ENCODE results near the gene QKI. TPM values are rescaled to one million over a fixed set of nuclear protein-coding genes. Genes with fewer than 3 reads are reported as not detected.

The QKI gene
- total RNA-seq, 3 donors from 2014 or later: 58.6 to 65.4 (median 61.2) TPM

- Mint-ChIP-seq H3K9me3 (no peaks in the 10 kb centered on the region), H3K27me3 (ENCODE audit: low read depth) (no peaks in the 10 kb centered on the region), H3K4me3 (no peak overlapping the region), H3K4me1 (ENCODE audit: low read depth) (no peaks in the 10 kb centered on the region), H3K36me3 (ENCODE audit: insufficient read depth) (no peaks in the 10 kb centered on the region)
- ATAC-seq (no peak), DNase-seq (no peak)
Measured at GRCh38 chr6:163599136-163599535, 184.6 kb downstream of the QKI start.

DNA sequence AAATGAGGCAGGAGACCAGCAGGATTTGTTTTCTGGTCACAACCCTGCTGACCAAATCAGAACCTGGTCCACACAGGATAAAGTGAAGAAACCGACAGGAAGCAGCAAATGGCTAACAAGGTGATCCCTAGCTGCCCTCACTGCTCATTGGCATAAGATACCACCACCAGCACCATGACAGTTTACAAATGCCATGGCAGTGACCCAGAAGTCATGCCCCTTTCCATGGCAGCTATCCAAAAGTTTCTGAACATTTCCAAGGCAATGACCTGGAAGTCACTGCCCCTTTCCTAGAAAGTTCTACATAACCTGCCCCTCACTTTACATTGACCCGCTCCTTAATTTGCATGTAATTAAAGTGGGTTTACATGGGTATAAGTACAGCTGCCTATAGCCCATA lies 185.2 kb downstream of the QKI start:
- H3K4me3 Mint-ChIP-seq: no peak overlapping the region
- H3K9me3 Mint-ChIP-seq: no peaks in the 10 kb centered on the region
- no peaks in the 10 kb centered on the region for H3K36me3 Mint-ChIP-seq (ENCODE audit: insufficient read depth)
- H3K27me3 Mint-ChIP-seq (ENCODE audit: low read depth): no peaks in the 10 kb centered on the region
- H3K4me1 Mint-ChIP-seq (ENCODE audit: low read depth): no peaks in the 10 kb centered on the region
- no peak for ATAC-seq
- DNase-seq: no peak

DNA sequence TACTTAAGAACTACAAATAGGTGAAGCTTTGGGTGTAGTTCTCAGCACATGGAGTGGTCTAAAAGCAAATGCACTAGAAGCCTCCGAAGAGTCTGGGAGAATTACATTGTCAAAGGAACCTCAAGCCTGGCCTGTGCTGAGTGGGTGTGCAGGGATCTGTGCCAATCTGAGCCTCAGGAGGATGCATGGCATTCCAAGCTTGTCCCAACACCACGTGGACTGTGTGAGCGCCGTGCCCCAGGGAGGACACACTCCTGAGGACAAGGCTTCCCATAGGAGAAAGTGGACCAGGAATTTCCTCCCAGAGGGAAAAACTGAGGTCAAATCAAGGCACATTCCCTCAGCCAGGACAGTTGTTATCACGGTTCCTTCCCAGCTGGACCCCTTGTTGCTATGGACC lies 185.8 kb downstream of the QKI start:
- no peak overlapping the region for H3K4me3 Mint-ChIP-seq
- no peaks in the 10 kb centered on the region for H3K27me3 Mint-ChIP-seq (ENCODE audit: low read depth)
- DNase-seq (no peak), ATAC-seq (no peak)
- no peaks in the 10 kb centered on the region for H3K36me3 Mint-ChIP-seq (ENCODE audit: insufficient read depth)
- H3K4me1 Mint-ChIP-seq (ENCODE audit: low read depth): no peaks in the 10 kb centered on the region
- H3K9me3 Mint-ChIP-seq: no peaks in the 10 kb centered on the region

GRCh38 chr6:163600781-163601180 lies 186.3 kb downstream of the QKI start:
- H3K9me3 Mint-ChIP-seq: no peaks in the 10 kb centered on the region
- H3K4me1 Mint-ChIP-seq (ENCODE audit: low read depth): no peaks in the 10 kb centered on the region
- ATAC-seq (no peak), DNase-seq (no peak)
- H3K36me3 Mint-ChIP-seq (ENCODE audit: insufficient read depth): no peaks in the 10 kb centered on the region
- H3K4me3 Mint-ChIP-seq: no peak overlapping the region
- H3K27me3 Mint-ChIP-seq (ENCODE audit: low read depth): no peaks in the 10 kb centered on the region

- no peak for ATAC-seq
- no peak for DNase-seq
- H3K27me3 Mint-ChIP-seq (ENCODE audit: low read depth): peaks cover 4% of the 10 kb centered on the region
- H3K36me3 Mint-ChIP-seq (ENCODE audit: insufficient read depth): no peaks in the 10 kb centered on the region
- no peaks in the 10 kb centered on the region for H3K9me3 Mint-ChIP-seq
- no peak overlapping the region for H3K4me3 Mint-ChIP-seq
- H3K4me1 Mint-ChIP-seq (ENCODE audit: low read depth): no peaks in the 10 kb centered on the region
Measured at GRCh38 chr6:163602851-163603250, 188.3 kb downstream of the QKI start.

GRCh38 chr6:163603395-163603794 lies 188.9 kb downstream of the QKI start:
- Mint-ChIP-seq H3K27me3 (ENCODE audit: low read depth) (peaks cover 4% of the 10 kb centered on the region), H3K4me1 (ENCODE audit: low read depth) (no peaks in the 10 kb centered on the region), H3K4me3 (no peak overlapping the region), H3K9me3 (no peaks in the 10 kb centered on the region), H3K36me3 (ENCODE audit: insufficient read depth) (no peaks in the 10 kb centered on the region)
- ATAC-seq: no peak
- DNase-seq: no peak

- H3K4me1 Mint-ChIP-seq (ENCODE audit: low read depth): no peaks in the 10 kb centered on the region
- peaks cover 4% of the 10 kb centered on the region for H3K27me3 Mint-ChIP-seq (ENCODE audit: low read depth)
- H3K36me3 Mint-ChIP-seq (ENCODE audit: insufficient read depth): no peaks in the 10 kb centered on the region
- no peaks in the 10 kb centered on the region for H3K9me3 Mint-ChIP-seq
- H3K4me3 Mint-ChIP-seq: no peak overlapping the region
- ATAC-seq (no peak), DNase-seq (no peak)
Measured at GRCh38 chr6:163605385-163606097, 191.0 kb downstream of the QKI start.

GRCh38 chr6:163607792-163608191 lies 193.3 kb downstream of the QKI start:
- no peak for ATAC-seq
- no peaks in the 10 kb centered on the region for H3K9me3 Mint-ChIP-seq
- no peaks in the 10 kb centered on the region for H3K36me3 Mint-ChIP-seq (ENCODE audit: insufficient read depth)
- no peak overlapping the region for H3K4me3 Mint-ChIP-seq
- no peaks in the 10 kb centered on the region for H3K4me1 Mint-ChIP-seq (ENCODE audit: low read depth)
- peaks cover 4% of the 10 kb centered on the region for H3K27me3 Mint-ChIP-seq (ENCODE audit: low read depth)
- DNase-seq: no peak

DNA sequence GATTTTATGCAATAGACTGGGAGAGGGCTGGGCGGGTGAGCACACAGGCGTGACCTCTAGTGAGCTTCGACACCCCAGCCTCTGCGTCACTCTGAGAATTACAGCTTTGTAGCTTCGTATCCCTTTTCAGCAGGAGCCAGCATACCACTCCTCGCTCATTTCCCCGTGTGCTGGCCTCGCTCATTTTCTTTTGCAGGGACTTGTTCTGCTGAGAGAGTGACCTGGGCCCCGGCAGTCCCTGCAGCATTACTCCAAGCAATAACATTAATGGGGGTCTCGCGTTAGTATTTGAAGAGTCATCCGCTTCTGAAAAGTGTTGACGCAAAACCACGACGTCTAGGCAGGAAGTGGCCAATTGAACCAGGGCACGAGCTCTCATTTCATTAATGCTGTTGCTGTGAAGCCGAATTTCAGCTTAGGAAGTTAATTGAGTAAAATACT lies 193.7 kb downstream of the QKI start:
- no peak for DNase-seq
- H3K36me3 Mint-ChIP-seq (ENCODE audit: insufficient read depth): no peaks in the 10 kb centered on the region
- no peaks in the 10 kb centered on the region for H3K9me3 Mint-ChIP-seq
- H3K27me3 Mint-ChIP-seq (ENCODE audit: low read depth): peaks cover 4% of the 10 kb centered on the region
- H3K4me1 Mint-ChIP-seq (ENCODE audit: low read depth): no peaks in the 10 kb centered on the region
- H3K4me3 Mint-ChIP-seq: no peak overlapping the region
- ATAC-seq: no peak

DNA sequence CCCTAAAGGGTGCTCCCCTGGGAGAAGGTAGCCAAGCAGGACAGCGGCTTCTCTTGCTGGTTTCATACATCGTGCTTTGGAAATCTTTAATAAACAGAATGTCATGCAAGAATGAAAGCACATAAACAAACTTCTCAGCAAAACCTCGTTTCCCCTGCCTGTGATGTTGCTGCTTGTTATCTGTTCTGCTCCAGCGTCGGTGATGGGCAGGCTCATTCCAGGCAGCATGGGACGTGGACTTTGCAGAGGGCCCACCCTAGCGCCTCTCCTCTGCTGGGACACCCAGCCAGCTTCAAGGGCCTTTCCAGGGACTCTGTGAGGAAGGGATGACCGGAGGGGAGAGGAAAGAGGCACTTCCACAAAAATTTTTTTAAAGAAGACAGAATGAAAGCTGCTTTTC lies 197.7 kb downstream of the QKI start:
- Mint-ChIP-seq H3K4me1 (ENCODE audit: low read depth) (no peaks in the 10 kb centered on the region), H3K36me3 (ENCODE audit: insufficient read depth) (no peaks in the 10 kb centered on the region), H3K27me3 (ENCODE audit: low read depth) (peaks cover 3% of the 10 kb centered on the region), H3K9me3 (no peaks in the 10 kb centered on the region), H3K4me3 (no peak overlapping the region)
- ATAC-seq (no peak), DNase-seq (no peak)

- Mint-ChIP-seq H3K27me3 (ENCODE audit: low read depth) (peaks cover 3% of the 10 kb centered on the region), H3K36me3 (ENCODE audit: insufficient read depth) (no peaks in the 10 kb centered on the region), H3K4me3 (no peak overlapping the region), H3K4me1 (ENCODE audit: low read depth) (no peaks in the 10 kb centered on the region), H3K9me3 (no peaks in the 10 kb centered on the region)
- DNase-seq (no peak), ATAC-seq (no peak)
Measured at GRCh38 chr6:163613025-163613424, 198.5 kb downstream of the QKI start.

- DNase-seq (no peak), ATAC-seq (no peak)
- no peaks in the 10 kb centered on the region for H3K36me3 Mint-ChIP-seq (ENCODE audit: insufficient read depth)
- H3K27me3 Mint-ChIP-seq (ENCODE audit: low read depth): peaks cover 3% of the 10 kb centered on the region
- no peaks in the 10 kb centered on the region for H3K9me3 Mint-ChIP-seq
- H3K4me3 Mint-ChIP-seq: no peak overlapping the region
- no peaks in the 10 kb centered on the region for H3K4me1 Mint-ChIP-seq (ENCODE audit: low read depth)
Measured at GRCh38 chr6:163613668-163614067, 199.2 kb downstream of the QKI start.

DNA sequence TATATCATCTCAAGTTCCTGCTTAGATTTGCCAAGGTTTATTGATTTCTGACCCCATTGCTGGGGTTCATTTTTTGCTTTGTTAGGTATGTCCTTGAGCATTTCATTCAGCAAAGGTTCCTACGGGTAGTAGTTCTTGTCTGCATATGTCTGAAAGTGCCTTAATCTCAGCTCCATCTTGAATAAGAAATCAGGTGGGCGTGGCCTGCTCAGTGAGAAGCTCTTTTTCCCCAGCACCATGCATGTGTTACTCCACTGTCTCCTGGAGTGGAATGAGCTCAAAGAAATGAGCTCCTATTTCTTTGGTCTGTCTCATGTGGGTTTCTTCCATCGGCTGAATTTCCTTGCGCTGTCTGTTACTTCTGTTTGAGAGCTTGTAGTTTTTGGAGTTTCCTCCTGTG lies 201.9 kb downstream of the QKI start:
- DNase-seq: no peak
- no peaks in the 10 kb centered on the region for H3K4me1 Mint-ChIP-seq (ENCODE audit: low read depth)
- H3K9me3 Mint-ChIP-seq: no peaks in the 10 kb centered on the region
- no peak overlapping the region for H3K4me3 Mint-ChIP-seq
- ATAC-seq: no peak
- H3K27me3 Mint-ChIP-seq (ENCODE audit: low read depth): peaks cover 4% of the 10 kb centered on the region
- H3K36me3 Mint-ChIP-seq (ENCODE audit: insufficient read depth): no peaks in the 10 kb centered on the region

DNA sequence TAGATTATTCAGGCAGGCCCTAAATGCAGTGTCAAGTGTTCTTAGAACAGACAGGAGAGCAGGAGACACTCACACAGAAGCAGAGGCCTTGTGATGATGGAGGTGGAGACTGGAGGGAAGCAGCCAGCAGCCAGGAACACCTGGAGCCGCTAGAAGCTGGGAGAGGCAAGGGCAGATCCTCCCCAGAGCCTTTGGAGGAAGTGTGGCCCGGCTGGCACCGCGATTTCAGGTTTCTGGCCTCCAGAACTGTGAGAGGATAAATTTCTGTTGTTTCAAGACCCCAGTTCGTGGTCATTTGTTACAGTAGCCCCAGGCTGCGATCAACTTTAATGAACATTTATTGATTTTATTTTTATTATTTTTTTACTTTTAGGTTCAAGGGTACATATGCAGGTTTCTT lies 203.0 kb downstream of the QKI start:
- peaks cover 6% of the 10 kb centered on the region for H3K27me3 Mint-ChIP-seq (ENCODE audit: low read depth)
- no peaks in the 10 kb centered on the region for H3K36me3 Mint-ChIP-seq (ENCODE audit: insufficient read depth)
- H3K4me3 Mint-ChIP-seq: no peak overlapping the region
- DNase-seq (no peak), ATAC-seq (no peak)
- H3K9me3 Mint-ChIP-seq: no peaks in the 10 kb centered on the region
- no peaks in the 10 kb centered on the region for H3K4me1 Mint-ChIP-seq (ENCODE audit: low read depth)

DNA sequence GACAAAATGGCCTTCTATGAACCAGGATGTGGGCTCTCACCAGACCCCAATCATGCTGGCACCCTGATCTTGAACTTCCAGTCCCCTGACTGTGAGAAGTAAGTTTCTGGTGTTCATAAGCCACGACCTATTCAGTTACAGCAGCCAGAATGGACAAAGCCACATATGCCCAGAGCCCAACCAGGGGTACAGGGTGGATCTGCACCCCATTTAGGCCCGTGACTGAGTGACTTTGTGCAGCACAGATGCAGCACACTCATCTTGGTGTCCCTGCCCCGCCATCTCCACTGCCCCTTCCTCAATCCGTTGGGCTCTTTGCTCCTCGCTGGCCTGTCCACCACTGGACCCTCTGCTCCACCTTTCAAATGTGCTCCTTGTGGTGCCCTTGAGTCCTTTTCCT lies 205.6 kb downstream of the QKI start:
- H3K4me3 Mint-ChIP-seq: no peak overlapping the region
- H3K36me3 Mint-ChIP-seq (ENCODE audit: insufficient read depth): no peaks in the 10 kb centered on the region
- peaks cover 3% of the 10 kb centered on the region for H3K27me3 Mint-ChIP-seq (ENCODE audit: low read depth)
- no peak for DNase-seq
- H3K9me3 Mint-ChIP-seq: no peaks in the 10 kb centered on the region
- H3K4me1 Mint-ChIP-seq (ENCODE audit: low read depth): no peaks in the 10 kb centered on the region
- ATAC-seq: no peak

Measured in activated T-cell treated with anti-CD3 and anti-CD28 coated beads, Interleukin-2, amount 50 U/mL, for 4 hours (primary cell).